Neural cell (in vitro differentiated cells): ENCODE results near the gene KLHL30. TPM values are rescaled to one million over a fixed set of nuclear protein-coding genes. Genes with fewer than 3 reads are reported as not detected.

Source experiments
- H2AFZ ChIP-seq: fragments of 200-600, 300-800 bp; sonication (generic), shearing (Covaris generic); 2 replicates; pipeline ENCODE4 v1.6.0; 2014; ENCODE audit warnings: low read depth, mild to moderate bottlenecking, antibody characterized with exemption, low read length, moderate library complexity
- H3F3A ChIP-seq: fragments of 200-600 bp; shearing (Covaris generic); 2 replicates; pipeline ENCODE4 v1.6.1; 2016; ENCODE audit warnings: mild to moderate bottlenecking, moderate library complexity, mixed read lengths, antibody characterized with exemption, low read length; ENCODE audit not compliant: insufficient read depth, poor library complexity, severe bottlenecking
- H3K27ac ChIP-seq: fragments of 200-600, 300-800 bp; sonication (generic), shearing (Covaris generic); 2 replicates; pipeline ENCODE4 v1.5.1; 2014; ENCODE audit warnings: mild to moderate bottlenecking, low read length, moderate library complexity
- H3K27me3 ChIP-seq: fragments of 300-800, 200-600 bp; sonication (generic), shearing (Covaris generic); 2 replicates; pipeline ENCODE4 v1.6.0; 2014; ENCODE audit warnings: mild to moderate bottlenecking, low read depth, low read length, moderate library complexity; ENCODE audit not compliant: insufficient read depth
- H3K36me3 ChIP-seq: fragments of 300-800, 200-600 bp; sonication (generic), shearing (Covaris generic); 2 replicates; pipeline ENCODE4 v1.5.1; 2014; ENCODE audit warnings: mild to moderate bottlenecking, antibody characterized with exemption, low read length, moderate library complexity; ENCODE audit not compliant: insufficient read depth
- H3K4me2 ChIP-seq: fragments of 300-800, 200-600 bp; sonication (generic), shearing (Covaris generic); 2 replicates; pipeline ENCODE4 v1.6.0; 2014; ENCODE audit warnings: mild to moderate bottlenecking, low read length
- H3K4me3 ChIP-seq: fragments of 300-800, 200-600 bp; sonication (generic), shearing (Covaris generic); 2 replicates; pipeline ENCODE4 v1.5.1; 2014; ENCODE audit warnings: mild to moderate bottlenecking, low read length, moderate library complexity
- H3K79me2 ChIP-seq: fragments of 200-600 bp; shearing (Covaris generic); replicated peaks from 2 replicates; pipeline ENCODE4 v1.6.0; 2014; ENCODE audit warnings: mild to moderate bottlenecking, low read length, moderate library complexity; ENCODE audit not compliant: insufficient read depth
- H3K9ac ChIP-seq: fragments of 300-800, 200-600 bp; sonication (generic), shearing (Covaris generic); 2 replicates; pipeline ENCODE4 v1.6.1; 2016; ENCODE audit warnings: mild to moderate bottlenecking, low read length, mixed read lengths
- H3K9me2 ChIP-seq: fragments of 200-600 bp; shearing (Covaris generic); 2 replicates; pipeline ENCODE4 v1.6.1; 2016; ENCODE audit warnings: mild to moderate bottlenecking, low read length, mixed read lengths; ENCODE audit not compliant: insufficient read depth
- H3K9me3 ChIP-seq: fragments of 200-600, 300-800 bp; sonication (generic), shearing (Covaris generic); 2 replicates; pipeline ENCODE4 v1.6.1; 2016; ENCODE audit warnings: mild to moderate bottlenecking, mixed run types, low read length, moderate library complexity, mixed read lengths
- H4K20me1 ChIP-seq: fragments of 200-600 bp; shearing (Covaris generic); 2 replicates; pipeline ENCODE4 v1.6.1; 2016; ENCODE audit warnings: mild to moderate bottlenecking, mixed run types; ENCODE audit not compliant: insufficient read depth
- CTCF ChIP-seq: fragments of 450-650 bp; IDR thresholded peaks from 2 replicates; pipeline ENCODE4 v1.5.1; 2014; ENCODE audit warnings: antibody characterized with exemption, mild to moderate bottlenecking, moderate library complexity; ENCODE audit not compliant: poor library complexity, severe bottlenecking
- EP300 ChIP-seq: fragments of 450-650 bp; conservative IDR thresholded peaks from 2 replicates; pipeline ENCODE4 v1.6.1; 2014; ENCODE audit warnings: antibody characterized with exemption, mild to moderate bottlenecking, moderate library complexity; ENCODE audit not compliant: poor library complexity, severe bottlenecking
- EZH2 ChIP-seq: fragments of 200-600, 300-800 bp; shearing (Covaris generic), sonication (generic); IDR thresholded peaks from 2 replicates; pipeline ENCODE4 v1.6.1; 2014; ENCODE audit warnings: antibody characterized with exemption, low read length, borderline replicate concordance, mild to moderate bottlenecking; ENCODE audit not compliant: insufficient read depth, poor library complexity, severe bottlenecking
- MXI1 ChIP-seq: fragments of 450-650 bp; conservative IDR thresholded peaks from 2 replicates; pipeline ENCODE4 v1.6.1; 2014; ENCODE audit warnings: antibody characterized with exemption, mild to moderate bottlenecking; ENCODE audit not compliant: poor library complexity, severe bottlenecking
- POLR2AphosphoS5 ChIP-seq: IDR thresholded peaks from 2 replicates; pipeline ENCODE4 v1.6.1; 2012
- RAD21 ChIP-seq: fragments of 450-650 bp; conservative IDR thresholded peaks from 2 replicates; pipeline ENCODE4 v1.6.1; 2014; ENCODE audit warnings: antibody characterized with exemption, mild to moderate bottlenecking, moderate library complexity
- REST ChIP-seq: IDR thresholded peaks from 2 replicates; pipeline ENCODE4 v1.6.1; 2012; ENCODE audit warnings: borderline replicate concordance
- SMC3 ChIP-seq: fragments of 450-650 bp; conservative IDR thresholded peaks from 2 replicates; pipeline ENCODE4 v1.6.1; 2014; ENCODE audit warnings: antibody characterized with exemption, mild to moderate bottlenecking, moderate library complexity; ENCODE audit not compliant: poor library complexity
- TAF1 ChIP-seq: IDR thresholded peaks from 2 replicates; pipeline ENCODE4 v1.6.1; 2012; ENCODE audit warnings: low read depth
- polyA plus RNA-seq: library from polyadenylated mRNA; depleted of rRNA; stranded (reverse); fragments of >200 nt; gene quantifications from 2 replicates; pipeline ENCODE4 v1.2.3, GENCODE V29; 2014

KLHL30 gene
- polyA plus RNA-seq, 1 donor from 2014 or later = not detected

- Histone ChIP-seq H3K79me2 (no peaks in the 10 kb centered on the region), H3K9me3 (no peaks in the 10 kb centered on the region), H3K9me2 (no peaks in the 10 kb centered on the region), H3K4me3 (no peak overlapping the region), H2AFZ (no peak overlapping the region), H3K4me2 (no peak overlapping the region), H3K27ac (no peak overlapping the region), H3K27me3 (no peaks in the 10 kb centered on the region), H3F3A (no peaks in the 10 kb centered on the region), H4K20me1 (no peaks in the 10 kb centered on the region), H3K9ac (no peak overlapping the region), H3K36me3 (no peaks in the 10 kb centered on the region)
- TF ChIP-seq RAD21 (no peak), EP300 (no peak), POLR2AphosphoS5 (no peak), TAF1 (no peak), SMC3 (no peak), REST (no peak), MXI1 (no peak), CTCF (no peak), EZH2 (no peak)
Observed at GRCh38 chr2:238149841-238150572, 11.5 kb downstream of the KLHL30 start.

GRCh38 chr2:238150686-238151085, 12.2 kb downstream of the KLHL30 start:
- H3K36me3 ChIP-seq = no peaks in the 10 kb centered on the region
- H3F3A ChIP-seq = no peaks in the 10 kb centered on the region

More at GRCh38 chr2:238150686-238151085, 12.2 kb downstream of the KLHL30 start:
- H3K27ac ChIP-seq = no peak overlapping the region
- H3K9me3 ChIP-seq = no peaks in the 10 kb centered on the region
- no peaks in the 10 kb centered on the region for H3K79me2 ChIP-seq
- H3K4me3 ChIP-seq = no peak overlapping the region
- H3K9me2 ChIP-seq = no peaks in the 10 kb centered on the region
- H4K20me1 ChIP-seq = no peaks in the 10 kb centered on the region
- H3K9ac ChIP-seq = no peak overlapping the region
- H2AFZ ChIP-seq = no peak overlapping the region
- no peak overlapping the region for H3K4me2 ChIP-seq
- TF ChIP-seq REST (no peak), SMC3 (no peak), MXI1 (no peak), POLR2AphosphoS5 (no peak), TAF1 (no peak), RAD21 (no peak), CTCF (no peak), EZH2 (no peak), EP300 (no peak)
- H3K27me3 ChIP-seq = no peaks in the 10 kb centered on the region
